ENCODE measurements around the gene CKAP4. TPM values are rescaled to one million over a fixed set of nuclear protein-coding genes. Genes with fewer than 3 reads are reported as not detected.

The CKAP4 gene
- total and polyA plus RNA-seq, 2 experiments from 2014 or later, result 32.3 to 58.8 TPM

GRCh38 chr12:106288494-106289195, 40.8 kb upstream of the CKAP4 start:
- Mint-ChIP-seq H3K9me3 (no peaks in the 10 kb centered on the region), H3K4me1 (no peaks in the 10 kb centered on the region), H3K27me3 (ENCODE audit: insufficient read depth, low read depth, poor library complexity) (no peaks in the 10 kb centered on the region), H3K4me3 (no peak overlapping the region), H3K27ac (no peak overlapping the region), H3K36me3 (ENCODE audit: low read depth) (no peaks in the 10 kb centered on the region)
- no peaks in the 10 kb centered on the region for H3K79me2 ChIP-seq (replicated peaks; ENCODE audit: insufficient read depth)
- no peaks in the 10 kb centered on the region for H3K4me1 ChIP-seq (ENCODE audit: insufficient read depth)
- H3K27me3 ChIP-seq (ENCODE audit: insufficient read depth), result no peaks in the 10 kb centered on the region
- H3K36me3 ChIP-seq (ENCODE audit: insufficient read depth), result no peaks in the 10 kb centered on the region
- no peak overlapping the region for H3K4me2 ChIP-seq
- H3K27ac ChIP-seq (ENCODE audit: low read depth), result no peak overlapping the region
- H3K9me2 ChIP-seq (ENCODE audit: insufficient read depth), result no peaks in the 10 kb centered on the region
- peak overlapping the region; percentile 56 for H2AFZ ChIP-seq
- no peaks in the 10 kb centered on the region for H3F3A ChIP-seq (replicated peaks; ENCODE audit: low read depth)
- no peak overlapping the region for H3K4me3 ChIP-seq
- no peak for DNase-seq (ENCODE audit: low spot score)
- ATAC-seq, result no peak
- TF ChIP-seq JUNB (IDR thresholded peaks at IDR 0.05; ENCODE audit: unreplicated experiment), result no peak
- TF ChIP-seq, protein P1, sequence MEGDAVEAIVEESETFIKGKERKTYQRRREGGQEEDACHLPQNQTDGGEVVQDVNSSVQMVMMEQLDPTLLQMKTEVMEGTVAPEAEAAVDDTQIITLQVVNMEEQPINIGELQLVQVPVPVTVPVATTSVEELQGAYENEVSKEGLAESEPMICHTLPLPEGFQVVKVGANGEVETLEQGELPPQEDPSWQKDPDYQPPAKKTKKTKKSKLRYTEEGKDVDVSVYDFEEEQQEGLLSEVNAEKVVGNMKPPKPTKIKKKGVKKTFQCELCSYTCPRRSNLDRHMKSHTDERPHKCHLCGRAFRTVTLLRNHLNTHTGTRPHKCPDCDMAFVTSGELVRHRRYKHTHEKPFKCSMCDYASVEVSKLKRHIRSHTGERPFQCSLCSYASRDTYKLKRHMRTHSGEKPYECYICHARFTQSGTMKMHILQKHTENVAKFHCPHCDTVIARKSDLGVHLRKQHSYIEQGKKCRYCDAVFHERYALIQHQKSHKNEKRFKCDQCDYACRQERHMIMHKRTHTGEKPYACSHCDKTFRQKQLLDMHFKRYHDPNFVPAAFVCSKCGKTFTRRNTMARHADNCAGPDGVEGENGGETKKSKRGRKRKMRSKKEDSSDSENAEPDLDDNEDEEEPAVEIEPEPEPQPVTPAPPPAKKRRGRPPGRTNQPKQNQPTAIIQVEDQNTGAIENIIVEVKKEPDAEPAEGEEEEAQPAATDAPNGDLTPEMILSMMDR (conservative IDR thresholded peaks at IDR 0.05; ENCODE audit: low read depth in 2 of 2), result no peak
- no peak for TF ChIP-seq EZH2phosphoT487 (IDR thresholded peaks at IDR 0.05; ENCODE audit: unreplicated experiment)
- TF ChIP-seq STAT1 (IDR thresholded peaks at IDR 0.05; ENCODE audit: unreplicated experiment), result no peak
- TF ChIP-seq, protein P2, sequence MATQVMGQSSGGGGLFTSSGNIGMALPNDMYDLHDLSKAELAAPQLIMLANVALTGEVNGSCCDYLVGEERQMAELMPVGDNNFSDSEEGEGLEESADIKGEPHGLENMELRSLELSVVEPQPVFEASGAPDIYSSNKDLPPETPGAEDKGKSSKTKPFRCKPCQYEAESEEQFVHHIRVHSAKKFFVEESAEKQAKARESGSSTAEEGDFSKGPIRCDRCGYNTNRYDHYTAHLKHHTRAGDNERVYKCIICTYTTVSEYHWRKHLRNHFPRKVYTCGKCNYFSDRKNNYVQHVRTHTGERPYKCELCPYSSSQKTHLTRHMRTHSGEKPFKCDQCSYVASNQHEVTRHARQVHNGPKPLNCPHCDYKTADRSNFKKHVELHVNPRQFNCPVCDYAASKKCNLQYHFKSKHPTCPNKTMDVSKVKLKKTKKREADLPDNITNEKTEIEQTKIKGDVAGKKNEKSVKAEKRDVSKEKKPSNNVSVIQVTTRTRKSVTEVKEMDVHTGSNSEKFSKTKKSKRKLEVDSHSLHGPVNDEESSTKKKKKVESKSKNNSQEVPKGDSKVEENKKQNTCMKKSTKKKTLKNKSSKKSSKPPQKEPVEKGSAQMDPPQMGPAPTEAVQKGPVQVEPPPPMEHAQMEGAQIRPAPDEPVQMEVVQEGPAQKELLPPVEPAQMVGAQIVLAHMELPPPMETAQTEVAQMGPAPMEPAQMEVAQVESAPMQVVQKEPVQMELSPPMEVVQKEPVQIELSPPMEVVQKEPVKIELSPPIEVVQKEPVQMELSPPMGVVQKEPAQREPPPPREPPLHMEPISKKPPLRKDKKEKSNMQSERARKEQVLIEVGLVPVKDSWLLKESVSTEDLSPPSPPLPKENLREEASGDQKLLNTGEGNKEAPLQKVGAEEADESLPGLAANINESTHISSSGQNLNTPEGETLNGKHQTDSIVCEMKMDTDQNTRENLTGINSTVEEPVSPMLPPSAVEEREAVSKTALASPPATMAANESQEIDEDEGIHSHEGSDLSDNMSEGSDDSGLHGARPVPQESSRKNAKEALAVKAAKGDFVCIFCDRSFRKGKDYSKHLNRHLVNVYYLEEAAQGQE (IDR thresholded peaks at IDR 0.05; ENCODE audit: unreplicated experiment), result no peak
- no peak for TF ChIP-seq NANOG (IDR thresholded peaks at IDR 0.05; ENCODE audit: borderline replicate concordance)
- TF ChIP-seq POLR2AphosphoS5 (IDR thresholded peaks at IDR 0.05; ENCODE audit: low read depth), result no peak
- TF ChIP-seq CREB1 (CRISPR knock-in tag; IDR thresholded peaks at IDR 0.05; ENCODE audit: low read depth), result no peak
- TF ChIP-seq ZNF331 (CRISPR knock-in tag; IDR thresholded peaks at IDR 0.05; ENCODE audit: low read depth), result no peak
- TF ChIP-seq, protein P3, sequence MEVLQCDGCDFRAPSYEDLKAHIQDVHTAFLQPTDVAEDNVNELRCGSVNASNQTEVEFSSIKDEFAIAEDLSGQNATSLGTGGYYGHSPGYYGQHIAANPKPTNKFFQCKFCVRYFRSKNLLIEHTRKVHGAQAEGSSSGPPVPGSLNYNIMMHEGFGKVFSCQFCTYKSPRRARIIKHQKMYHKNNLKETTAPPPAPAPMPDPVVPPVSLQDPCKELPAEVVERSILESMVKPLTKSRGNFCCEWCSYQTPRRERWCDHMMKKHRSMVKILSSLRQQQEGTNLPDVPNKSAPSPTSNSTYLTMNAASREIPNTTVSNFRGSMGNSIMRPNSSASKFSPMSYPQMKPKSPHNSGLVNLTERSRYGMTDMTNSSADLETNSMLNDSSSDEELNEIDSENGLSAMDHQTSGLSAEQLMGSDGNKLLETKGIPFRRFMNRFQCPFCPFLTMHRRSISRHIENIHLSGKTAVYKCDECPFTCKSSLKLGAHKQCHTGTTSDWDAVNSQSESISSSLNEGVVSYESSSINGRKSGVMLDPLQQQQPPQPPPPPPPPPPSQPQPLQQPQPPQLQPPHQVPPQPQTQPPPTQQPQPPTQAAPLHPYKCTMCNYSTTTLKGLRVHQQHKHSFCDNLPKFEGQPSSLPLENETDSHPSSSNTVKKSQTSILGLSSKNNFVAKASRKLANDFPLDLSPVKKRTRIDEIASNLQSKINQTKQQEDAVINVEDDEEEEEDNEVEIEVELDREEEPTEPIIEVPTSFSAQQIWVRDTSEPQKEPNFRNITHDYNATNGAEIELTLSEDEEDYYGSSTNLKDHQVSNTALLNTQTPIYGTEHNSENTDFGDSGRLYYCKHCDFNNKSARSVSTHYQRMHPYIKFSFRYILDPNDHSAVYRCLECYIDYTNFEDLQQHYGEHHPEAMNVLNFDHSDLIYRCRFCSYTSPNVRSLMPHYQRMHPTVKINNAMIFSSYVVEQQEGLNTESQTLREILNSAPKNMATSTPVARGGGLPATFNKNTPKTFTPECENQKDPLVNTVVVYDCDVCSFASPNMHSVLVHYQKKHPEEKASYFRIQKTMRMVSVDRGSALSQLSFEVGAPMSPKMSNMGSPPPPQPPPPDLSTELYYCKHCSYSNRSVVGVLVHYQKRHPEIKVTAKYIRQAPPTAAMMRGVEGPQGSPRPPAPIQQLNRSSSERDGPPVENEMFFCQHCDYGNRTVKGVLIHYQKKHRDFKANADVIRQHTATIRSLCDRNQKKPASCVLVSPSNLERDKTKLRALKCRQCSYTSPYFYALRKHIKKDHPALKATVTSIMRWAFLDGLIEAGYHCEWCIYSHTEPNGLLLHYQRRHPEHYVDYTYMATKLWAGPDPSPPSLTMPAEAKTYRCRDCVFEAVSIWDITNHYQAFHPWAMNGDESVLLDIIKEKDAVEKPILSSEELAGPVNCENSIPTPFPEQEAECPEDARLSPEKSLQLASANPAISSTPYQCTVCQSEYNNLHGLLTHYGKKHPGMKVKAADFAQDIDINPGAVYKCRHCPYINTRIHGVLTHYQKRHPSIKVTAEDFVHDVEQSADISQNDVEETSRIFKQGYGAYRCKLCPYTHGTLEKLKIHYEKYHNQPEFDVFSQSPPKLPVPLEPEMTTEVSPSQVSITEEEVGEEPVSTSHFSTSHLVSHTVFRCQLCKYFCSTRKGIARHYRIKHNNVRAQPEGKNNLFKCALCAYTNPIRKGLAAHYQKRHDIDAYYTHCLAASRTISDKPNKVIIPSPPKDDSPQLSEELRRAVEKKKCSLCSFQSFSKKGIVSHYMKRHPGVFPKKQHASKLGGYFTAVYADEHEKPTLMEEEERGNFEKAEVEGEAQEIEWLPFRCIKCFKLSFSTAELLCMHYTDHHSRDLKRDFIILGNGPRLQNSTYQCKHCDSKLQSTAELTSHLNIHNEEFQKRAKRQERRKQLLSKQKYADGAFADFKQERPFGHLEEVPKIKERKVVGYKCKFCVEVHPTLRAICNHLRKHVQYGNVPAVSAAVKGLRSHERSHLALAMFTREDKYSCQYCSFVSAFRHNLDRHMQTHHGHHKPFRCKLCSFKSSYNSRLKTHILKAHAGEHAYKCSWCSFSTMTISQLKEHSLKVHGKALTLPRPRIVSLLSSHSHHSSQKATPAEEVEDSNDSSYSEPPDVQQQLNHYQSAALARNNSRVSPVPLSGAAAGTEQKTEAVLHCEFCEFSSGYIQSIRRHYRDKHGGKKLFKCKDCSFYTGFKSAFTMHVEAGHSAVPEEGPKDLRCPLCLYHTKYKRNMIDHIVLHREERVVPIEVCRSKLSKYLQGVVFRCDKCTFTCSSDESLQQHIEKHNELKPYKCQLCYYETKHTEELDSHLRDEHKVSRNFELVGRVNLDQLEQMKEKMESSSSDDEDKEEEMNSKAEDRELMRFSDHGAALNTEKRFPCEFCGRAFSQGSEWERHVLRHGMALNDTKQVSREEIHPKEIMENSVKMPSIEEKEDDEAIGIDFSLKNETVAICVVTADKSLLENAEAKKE (CRISPR knock-in tag; IDR thresholded peaks at IDR 0.05), result no peak
- no peaks in the 10 kb centered on the region for H4K20me1 ChIP-seq (replicated peaks; ENCODE audit: insufficient read depth)
